ENCODE results near the gene MON1A. TPM values are rescaled to one million over a fixed set of nuclear protein-coding genes. Genes with fewer than 3 reads are reported as not detected.

The MON1A gene
- total and polyA plus RNA-seq, 2 of the 8 experiments (the other 6 are each of a cell fraction or from before 2014, with no cell fraction given): 10.3 to 14.1 TPM

- Histone ChIP-seq H2BK15ac (ENCODE audit: low read length) (peak overlapping the region; percentile 83), H3K4me2 (ENCODE audit: insufficient read depth in 1 of 2, low read depth in 2 of 2, low read length in 2 of 2) (no peak overlapping the region; a peak in 1 of 4 replicates), H3K4me3 (ENCODE audit: extremely low read depth in 1 of 4, insufficient read depth in 2 of 4, low read depth in 3 of 4, low read length in 4 of 4) (no peak overlapping the region), H2AFZ (ENCODE audit: low read length) (no peak overlapping the region), H4K5ac (ENCODE audit: insufficient read length, low read depth, low read length) (no peak overlapping the region), H3K23ac (ENCODE audit: insufficient read length) (no peak overlapping the region), H3K9me3 (ENCODE audit: insufficient read depth in 2 of 2, low read depth in 1 of 2, low read length in 1 of 2) (no peaks in the 10 kb centered on the region), H2AK5ac (ENCODE audit: low read depth, low read length) (no peak overlapping the region; the same call in 1 of the 2 replicates), H3K18ac (ENCODE audit: extremely low read depth, low read length) (no peak overlapping the region), H3K56ac (replicated peaks; ENCODE audit: insufficient read length, low read depth, low read length) (no peak overlapping the region), H3K4me1 (replicated peaks in 1 of 4; ENCODE audit: control insufficient read depth in 3 of 4, insufficient read depth in 4 of 4, low read length in 3 of 4) (peaks cover 10 to 22% (median 17%) of the 10 kb centered on the region in 4 experiments), H3K27ac (ENCODE audit: low read depth, low read length) (no peak overlapping the region), H3K4ac (replicated peaks; ENCODE audit: insufficient read length, low read depth, low read length) (no peak overlapping the region), H3K27me3 (replicated peaks in 1 of 4; ENCODE audit: control insufficient read depth in 3 of 4, extremely low read depth in 1 of 4, insufficient read depth in 3 of 4, low read length in 3 of 4) (no peaks in the 10 kb centered on the region; a peak in 1 of 7 replicates), H4K91ac (replicated peaks; ENCODE audit: insufficient read length, low read length) (peak overlapping the region; percentile 77), H4K20me1 (replicated peaks in 1 of 2; ENCODE audit: control insufficient read depth in 1 of 2, insufficient read depth in 2 of 2, low read length in 2 of 2) (no peaks in the 10 kb centered on the region), H3K9ac (replicated peaks in 1 of 4; ENCODE audit: extremely low read depth in 1 of 4, low read depth in 3 of 4, low read length in 3 of 4) (no peak overlapping the region), H2BK20ac (ENCODE audit: low read length) (no peak overlapping the region), H2BK5ac (ENCODE audit: low read depth, low read length) (no peak overlapping the region), H3K36me3 (ENCODE audit: control insufficient read depth in 2 of 4, insufficient read depth in 4 of 4, low read length in 3 of 4) (no peaks in the 10 kb centered on the region), H2BK120ac (replicated peaks; ENCODE audit: low read depth, low read length) (peak overlapping the region; percentile 75), H3K23me2 (ENCODE audit: low read depth, low read length) (no peaks in the 10 kb centered on the region), H3K14ac (ENCODE audit: insufficient read length) (no peak overlapping the region), H3K79me1 (ENCODE audit: low read depth, low read length) (no peaks in the 10 kb centered on the region), H4K8ac (ENCODE audit: extremely low read depth, insufficient read depth, low read length) (no peak overlapping the region), H2BK12ac (ENCODE audit: low read depth, low read length) (no peak overlapping the region), H3K79me2 (ENCODE audit: control insufficient read depth in 1 of 2, insufficient read depth in 2 of 2, low read length in 2 of 2) (no peaks in the 10 kb centered on the region)
- FAIRE-seq (no peak), DNase-seq (ENCODE audit: low read depth in 1 of 2, low spot score in 2 of 2) (no peak)
- ChIA-PET POLR2A (ENCODE audit: partially characterized antibody) (interaction anchor here (1.0 to 16.1 kb wide), 4 partner anchors 12 to 22 kb away, joined by 5 to 149 read pairs (median 6); partner anchors contain the start of gene CAMKV), CTCF (ENCODE audit: partially characterized antibody) (interaction anchor here (0.6 to 10.1 kb wide), 8 partner anchors 10 to 69 kb away, joined by 3 to 89 read pairs (median 6); partner anchors contain the start of gene CAMKV)
- 95% methylated on average over 2 of the region's 2 CpGs; no CpG with 5 or more reads in 1 of the 2 experiments for WGBS, 2 experiments (ENCODE audit: extremely low coverage in 1 of 2, insufficient coverage in 1 of 2, insufficient read length in 1 of 2, insufficient replicate concordance in 2 of 2, low coverage in 1 of 2, low lambda C conversion rate in 2 of 2, missing lambda C conversion rate in 1 of 2)
- TF ChIP-seq TEAD4 (IDR thresholded peaks at IDR 0.05; ENCODE audit: low read depth, low read length) (no peak), CBX5 (IDR thresholded peaks at IDR 0.05; ENCODE audit: low read depth, low read length) (no peak), ZNF274 (IDR thresholded peaks at IDR 0.05; ENCODE audit: borderline replicate concordance, extremely low read depth, low read length) (no peak), SP2 (IDR thresholded peaks at IDR 0.05; ENCODE audit: low read length) (no peak), GTF2F1 (IDR thresholded peaks at IDR 0.05; ENCODE audit: borderline replicate concordance, low read depth, low read length) (no peak), ASH2L (IDR thresholded peaks at IDR 0.05; ENCODE audit: low read length) (no peak), BCL11A (IDR thresholded peaks at IDR 0.05; ENCODE audit: low read depth in 2 of 2, low read length in 2 of 2) (no peak), BRCA1 (IDR thresholded peaks at IDR 0.05; ENCODE audit: low read depth, low read length) (no peak), CHD2 (IDR thresholded peaks at IDR 0.05; ENCODE audit: low read length) (no peak), MAFK (IDR thresholded peaks at IDR 0.05; ENCODE audit: low read depth, low read length) (no peak), EGR1 (IDR thresholded peaks at IDR 0.05; ENCODE audit: borderline replicate concordance, low read depth, low read length) (no peak), CREB1 (IDR thresholded peaks at IDR 0.05) (no peak), CEBPB (IDR thresholded peaks at IDR 0.05; ENCODE audit: low read depth, low read length) (no peak), JUN (IDR thresholded peaks at IDR 0.05; ENCODE audit: low read depth, low read length) (no peak)
- TF ChIP-seq, protein P1, sequence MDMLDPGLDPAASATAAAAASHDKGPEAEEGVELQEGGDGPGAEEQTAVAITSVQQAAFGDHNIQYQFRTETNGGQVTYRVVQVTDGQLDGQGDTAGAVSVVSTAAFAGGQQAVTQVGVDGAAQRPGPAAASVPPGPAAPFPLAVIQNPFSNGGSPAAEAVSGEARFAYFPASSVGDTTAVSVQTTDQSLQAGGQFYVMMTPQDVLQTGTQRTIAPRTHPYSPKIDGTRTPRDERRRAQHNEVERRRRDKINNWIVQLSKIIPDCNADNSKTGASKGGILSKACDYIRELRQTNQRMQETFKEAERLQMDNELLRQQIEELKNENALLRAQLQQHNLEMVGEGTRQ (IDR thresholded peaks at IDR 0.05; ENCODE audit: low read length): no peak
These were observed 49.9 kb downstream of the MON1A start for GRCh38 chr3:49879721-49880120.
